Testis (tissue), 2 donors: ENCODE results near the gene ZNF275.

Source experiments
- POLR2A ChIP-seq: fragments of 450-650 bp; IDR thresholded peaks from one replicate; pipeline ENCODE4 v1.6.1; 2017; ENCODE audit warnings: antibody characterized with exemption, mild to moderate bottlenecking, moderate library complexity
- TF ChIP-seq, protein P1 (sequence below), 3 experiments: fragments of 450-650 bp in 2 of 3; fragments of 200-600 bp in 1 of 3; sonication (generic) in 1 of 3; IDR thresholded peaks; one replicate each; pipeline ENCODE4 v1.5.1; 2016 to 2019; ENCODE audit warnings: antibody characterized with exemption in 3 of 3, mild to moderate bottlenecking in 2 of 3, moderate library complexity in 1 of 3

DNA sequence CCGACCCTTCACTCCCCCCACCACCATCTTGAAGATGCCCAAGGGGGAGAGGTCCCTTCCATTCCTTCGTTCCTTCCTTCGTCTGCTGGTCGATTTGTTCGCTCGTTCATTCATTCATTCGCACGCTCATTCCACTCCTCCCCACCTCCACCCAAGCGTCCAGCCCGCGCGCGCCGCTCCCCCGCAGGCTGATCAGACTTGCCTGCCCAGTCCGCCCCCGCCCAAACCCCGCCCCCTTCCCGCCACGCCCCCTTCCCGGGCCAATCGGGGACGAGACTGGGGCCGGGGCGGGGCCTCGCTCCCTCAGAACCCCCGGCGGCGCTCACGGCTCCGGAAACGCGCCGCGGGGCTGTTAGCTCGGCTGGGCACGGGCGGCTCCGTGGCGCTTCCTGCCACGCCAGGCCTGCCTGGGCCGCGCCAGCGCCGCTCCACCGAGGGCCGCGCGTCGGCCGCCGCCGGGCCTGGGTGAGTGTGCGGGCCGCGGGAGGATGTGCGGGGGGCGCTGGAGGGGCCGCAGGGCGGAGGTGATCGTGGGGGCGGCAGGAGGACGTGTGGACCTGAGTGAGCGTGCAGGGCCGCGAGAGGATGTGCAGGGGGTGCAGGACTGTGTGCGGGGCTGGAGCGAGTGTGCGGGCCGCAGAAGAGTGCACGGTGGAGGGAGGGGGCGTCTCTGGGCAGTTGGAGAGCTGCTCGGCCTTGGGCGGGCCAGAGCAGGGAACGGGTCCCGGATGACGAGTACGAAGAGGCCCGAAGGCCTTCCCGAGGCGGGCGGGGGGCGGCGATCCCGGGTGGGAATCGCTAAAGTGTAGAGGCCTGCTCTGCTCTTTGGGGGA is at the start of gene ZNF275:
- TF ChIP-seq POLR2A = no peak
- TF ChIP-seq, protein P1, sequence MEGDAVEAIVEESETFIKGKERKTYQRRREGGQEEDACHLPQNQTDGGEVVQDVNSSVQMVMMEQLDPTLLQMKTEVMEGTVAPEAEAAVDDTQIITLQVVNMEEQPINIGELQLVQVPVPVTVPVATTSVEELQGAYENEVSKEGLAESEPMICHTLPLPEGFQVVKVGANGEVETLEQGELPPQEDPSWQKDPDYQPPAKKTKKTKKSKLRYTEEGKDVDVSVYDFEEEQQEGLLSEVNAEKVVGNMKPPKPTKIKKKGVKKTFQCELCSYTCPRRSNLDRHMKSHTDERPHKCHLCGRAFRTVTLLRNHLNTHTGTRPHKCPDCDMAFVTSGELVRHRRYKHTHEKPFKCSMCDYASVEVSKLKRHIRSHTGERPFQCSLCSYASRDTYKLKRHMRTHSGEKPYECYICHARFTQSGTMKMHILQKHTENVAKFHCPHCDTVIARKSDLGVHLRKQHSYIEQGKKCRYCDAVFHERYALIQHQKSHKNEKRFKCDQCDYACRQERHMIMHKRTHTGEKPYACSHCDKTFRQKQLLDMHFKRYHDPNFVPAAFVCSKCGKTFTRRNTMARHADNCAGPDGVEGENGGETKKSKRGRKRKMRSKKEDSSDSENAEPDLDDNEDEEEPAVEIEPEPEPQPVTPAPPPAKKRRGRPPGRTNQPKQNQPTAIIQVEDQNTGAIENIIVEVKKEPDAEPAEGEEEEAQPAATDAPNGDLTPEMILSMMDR (IDR thresholded peaks at IDR 0.05) = no peak
